ENCODE data around the gene PCGF5. TPM values are rescaled to one million over a fixed set of nuclear protein-coding genes. Genes with fewer than 3 reads are reported as not detected.

Gene PCGF5
- 61.6 and 72.4 TPM in 2 replicates for total RNA-seq

GRCh38 chr10:91220194-91220953 is at the start of gene PCGF5:
PCGF5 (plus strand) TSS chr10:91220663; CDS start chr10:91222872, 2,209 bp downstream.

Other genes with a start within 250 kb of the PCGF5 start
- gene HECTD2, start 189.7 kb downstream of the PCGF5 start, total RNA-seq = 3.8 and 5.2 TPM in 2 replicates